Fibroblast of the aortic adventitia (primary cell): Measurements from ENCODE around the gene GRK6. TPM values are rescaled to one million over a fixed set of nuclear protein-coding genes. Genes with fewer than 3 reads are reported as not detected.

Source experiments
- DNase-seq: peaks from one replicate; pipeline ENCODE4 v3.0.0-alpha.2; 2010; ENCODE audit warnings: low read depth
- H3K4me3 ChIP-seq: 2 replicates; pipeline ENCODE4 v1.5.1; 2011; ENCODE audit warnings: low read depth, mild to moderate bottlenecking, control low read depth, low read length, moderate library complexity
- CTCF ChIP-seq: IDR thresholded peaks from 2 replicates; pipeline ENCODE4 v1.5.1; 2011; ENCODE audit warnings: mild to moderate bottlenecking, low read length, control low read depth, inconsistent platforms; ENCODE audit not compliant: insufficient read depth
- total RNA-seq: library from RNA; depleted of rRNA; stranded (reverse); fragments of >200 nt; gene quantifications from 2 replicates; pipeline ENCODE4 v1.2.3, GENCODE V29; 2012; ENCODE audit warnings: low replicate concordance

GRK6 gene
- total RNA-seq, 1 donor, result 15.7 TPM

GRCh38 chr5:177459819-177460628, 33.5 kb downstream of the GRK6 start:
- DNase-seq, result no peak
- no peak overlapping the region for H3K4me3 ChIP-seq
- no peak for TF ChIP-seq CTCF

DNA sequence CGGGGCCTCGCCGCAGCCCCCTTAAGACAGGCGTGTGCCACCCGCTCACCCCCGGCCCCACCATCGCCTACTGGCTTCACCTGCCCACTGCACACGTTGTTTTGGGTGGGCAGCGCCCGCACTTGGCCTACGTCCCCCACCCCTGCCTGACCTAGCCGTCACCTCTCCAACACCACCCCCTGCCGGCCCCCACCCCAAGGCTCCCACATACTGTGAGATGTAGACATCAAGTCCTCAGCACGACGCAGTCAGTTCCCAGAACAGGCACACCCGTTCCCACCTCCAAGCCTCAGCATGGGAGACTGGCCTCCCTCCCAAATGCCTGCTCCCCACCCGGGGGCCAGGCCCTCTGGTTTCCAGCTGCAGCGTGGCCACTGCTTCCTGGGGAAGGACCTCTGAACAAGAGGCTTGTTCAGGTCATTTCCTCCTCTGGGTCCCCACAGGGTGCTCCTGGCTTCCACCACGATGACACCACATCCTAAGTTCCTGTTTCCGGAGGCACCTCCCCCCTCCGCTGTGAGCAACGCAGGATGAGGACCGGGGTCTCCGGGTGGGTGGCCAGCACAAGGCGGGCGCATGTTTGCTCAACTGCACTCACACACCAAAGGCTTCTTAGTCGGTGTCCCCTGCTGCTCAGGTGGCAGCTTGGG, 35.7 kb downstream of the GRK6 start:
- H3K4me3 ChIP-seq, result no peak overlapping the region
- DNase-seq, result no peak
- TF ChIP-seq CTCF, result no peak

GRCh38 chr5:177465044-177465443, 38.6 kb downstream of the GRK6 start:
- H3K4me3 ChIP-seq, result no peak overlapping the region
- no peak for DNase-seq
- TF ChIP-seq CTCF, result no peak

DNA sequence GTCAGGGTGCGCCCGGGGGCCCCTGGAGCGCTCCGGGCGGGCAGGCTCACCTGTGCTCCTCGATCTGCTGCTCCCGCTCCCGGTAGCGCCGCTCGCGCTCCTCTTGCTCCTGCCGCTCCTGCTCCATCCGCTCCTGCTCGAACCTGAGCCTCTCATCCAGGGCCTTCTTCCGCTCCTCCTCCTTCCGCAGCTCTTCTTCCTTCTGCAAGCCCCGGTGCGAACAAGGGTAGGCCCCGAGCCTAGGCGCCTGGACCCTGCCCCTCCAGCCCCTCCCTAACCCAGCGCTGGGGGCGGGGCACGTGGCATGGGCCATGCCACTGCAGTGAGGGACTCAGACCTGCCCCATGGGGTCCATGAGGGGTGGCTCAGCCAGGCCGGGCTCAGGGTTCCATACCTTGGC, 40.4 kb downstream of the GRK6 start:
- no peak overlapping the region for H3K4me3 ChIP-seq
- no peak for TF ChIP-seq CTCF
- DNase-seq, result no peak

- DNase-seq, result no peak
- TF ChIP-seq CTCF, result no peak
Measured at GRCh38 chr5:177467436-177467835, 41.0 kb downstream of the GRK6 start.

GRCh38 chr5:177468329-177468684, 41.8 kb downstream of the GRK6 start:
- DNase-seq, result no peak
- TF ChIP-seq CTCF, result no peak

More at GRCh38 chr5:177467436-177467835, 41.0 kb downstream of the GRK6 start:
- no peak overlapping the region for H3K4me3 ChIP-seq

More at GRCh38 chr5:177468329-177468684, 41.8 kb downstream of the GRK6 start:
- H3K4me3 ChIP-seq, result no peak overlapping the region
